Head of caudate nucleus (tissue), 42 donors: ENCODE results near the gene B4GALT2.
A peak's percentile ranks its signal among the peaks of the same experiment; 100 is the strongest.

Experiments used
- DNase-seq, 42 donors: peaks; one replicate each; pipeline versions ENCODE4 v3.0.0 to v3.0.0-alpha.2; 2020 to 2021; ENCODE audit warnings: mixed read lengths in 7 of 42
- intact Hi-C: fragments of 100-400 bp; cut with DNase I; formaldehyde crosslinking; loops from one replicate; pipeline ENCODE4 v1.15.0; 2022

The B4GALT2 gene

GRCh38 chr1:44016041-44016889, 37.3 kb downstream of the B4GALT2 start:
- intact Hi-C loops: no loop called here
- DNase-seq: peak in 15 of 42 donors; percentile 33 to 79 (median 52)

- intact Hi-C loops: no loop called here
- DNase-seq: peak in 8 of 42 donors; percentile 36 to 64 (median 44)
Observed at GRCh38 chr1:44016890-44017400, 37.9 kb downstream of the B4GALT2 start.

- DNase-seq: peak in 41 of 42 donors; percentile 52 to 88 (median 73)
- intact Hi-C loops: no loop called here
Observed at GRCh38 chr1:44019466-44019948, 40.5 kb downstream of the B4GALT2 start.

GRCh38 chr1:44020464-44020863, 41.5 kb downstream of the B4GALT2 start:
- intact Hi-C loops: no loop called here
- DNase-seq: no peak

- peak in 20 of 42 donors; percentile 43 to 77 (median 58) for DNase-seq
- intact Hi-C loops: no loop called here
Observed at GRCh38 chr1:44021156-44021555, 42.1 kb downstream of the B4GALT2 start.

- peak in 2 of 42 donors; percentile 33 to 63 for DNase-seq
- intact Hi-C loops: no loop called here
Observed at GRCh38 chr1:44021581-44022321, 42.7 kb downstream of the B4GALT2 start.

GRCh38 chr1:44024031-44024902, 45.3 kb downstream of the B4GALT2 start:
- intact Hi-C loops: no loop called here
- DNase-seq: no peak

GRCh38 chr1:44024903-44025525, 46.0 kb downstream of the B4GALT2 start:
- DNase-seq: no peak
- intact Hi-C loops: no loop called here

- intact Hi-C loops: no loop called here
- DNase-seq: no peak
Observed at GRCh38 chr1:44025816-44026215, 46.8 kb downstream of the B4GALT2 start.

- intact Hi-C loops: no loop called here
- DNase-seq: no peak
Observed at GRCh38 chr1:44027320-44027719, 48.3 kb downstream of the B4GALT2 start.

- DNase-seq: peak in 9 of 42 donors; percentile 29 to 64 (median 42)
Observed at GRCh38 chr1:44029260-44029910, 50.4 kb downstream of the B4GALT2 start.

GRCh38 chr1:44029911-44030604, 51.0 kb downstream of the B4GALT2 start:
- DNase-seq: peak; percentile 76 to 95 (median 91)
- intact Hi-C loops: loop anchor here (10.0 kb wide), 2 partner anchors 95 to 265 kb away; partner anchors contain the start of gene ARTN

More at GRCh38 chr1:44029260-44029910, 50.4 kb downstream of the B4GALT2 start:
- intact Hi-C loops: no loop called here

- peak; percentile 63 to 92 (median 82) for DNase-seq
- intact Hi-C loops: loop anchor here (1.0 to 10.0 kb wide), 3 partner anchors 25 to 266 kb away; partner anchors contain the start of gene ARTN
Observed at GRCh38 chr1:44030605-44031251, 51.7 kb downstream of the B4GALT2 start.

GRCh38 chr1:44031252-44032169, 52.5 kb downstream of the B4GALT2 start, which contains the start of gene SLC6A9:
TSS of gene SLC6A9 (minus strand) at chr1:44031462. CDS start at chr1:44024277, 7,185 bp downstream.
- DNase-seq: peak in 26 of 42 donors; percentile 34 to 74 (median 48)
- intact Hi-C loops: loop anchor here (1.0 to 10.0 kb wide), 3 partner anchors 26 to 267 kb away; partner anchors contain the start of gene ARTN

- intact Hi-C loops: loop anchor here (10.0 kb wide), 2 partner anchors 97 to 267 kb away; partner anchors contain the start of gene ARTN
- DNase-seq: peak in 1 of 42 donors; percentile 19
Observed at GRCh38 chr1:44032170-44032790, 53.3 kb downstream of the B4GALT2 start.
